SU-DHL-6 (cell line): Measurements from ENCODE around the gene OR2S2.

Experiments used
- CTCF ChIP-seq: fragments of 200-600 bp; sonication (generic); IDR thresholded peaks from one replicate; pipeline ENCODE4 v1.5.1; 2017; ENCODE audit warnings: antibody characterized with exemption, mild to moderate bottlenecking, low read length, moderate library complexity; ENCODE audit not compliant: insufficient read depth, poor library complexity, severe bottlenecking
- EZH2phosphoT487 ChIP-seq: fragments of 200-600 bp; sonication (generic), shearing (Covaris generic); conservative IDR thresholded peaks from 2 replicates; pipeline ENCODE4 v1.6.1; 2018; ENCODE audit warnings: mild to moderate bottlenecking, antibody characterized with exemption, low read length, moderate library complexity, mixed read lengths

- no peak for TF ChIP-seq CTCF
- TF ChIP-seq EZH2phosphoT487 = no peak
Measured at GRCh38 chr9:35978792-35979191, 20.8 kb upstream of the OR2S2 start.
